Lower lobe of right lung (tissue), 2 donors: ENCODE data around the gene WDR7. TPM values are rescaled to one million over a fixed set of nuclear protein-coding genes. Genes with fewer than 3 reads are reported as not detected.

Source experiments
- ATAC-seq, 2 donors: fragments of 200-7000 bp; cut with Tn5 transposase; one replicate each; pipeline ENCODE4 v1.9.1; 2020 to 2022; ENCODE audit warnings: mild to moderate bottlenecking in 2 of 2, moderate library complexity in 2 of 2
- DNase-seq: peaks from one replicate; pipeline ENCODE4 v3.0.0-alpha.2; 2020
- H3K27ac ChIP-seq: fragments of 200-600 bp; one replicate; pipeline ENCODE4 v1.8.0; 2022
- H3K27me3 ChIP-seq: fragments of 200-600 bp; one replicate; pipeline ENCODE4 v1.8.0; 2022; ENCODE audit warnings: low read depth
- H3K36me3 ChIP-seq: fragments of 200-600 bp; one replicate; pipeline ENCODE4 v1.8.0; 2022; ENCODE audit warnings: mild to moderate bottlenecking
- H3K4me1 ChIP-seq: fragments of 200-600 bp; one replicate; pipeline ENCODE4 v1.8.0; 2022
- H3K4me3 ChIP-seq: fragments of 200-600 bp; one replicate; pipeline ENCODE4 v1.8.0; 2022; ENCODE audit warnings: mild to moderate bottlenecking
- H3K9me3 ChIP-seq: fragments of 200-600 bp; one replicate; pipeline ENCODE4 v1.8.0; 2022
- CTCF ChIP-seq: fragments of 200-600 bp; IDR thresholded peaks from one replicate; pipeline ENCODE4 v1.8.0; 2022; ENCODE audit warnings: antibody characterized with exemption, mild to moderate bottlenecking
- intact Hi-C: fragments of 100-400 bp; cut with DNase I; formaldehyde crosslinking; loops from one replicate; pipeline ENCODE4 v1.11.0; 2022
- total RNA-seq: library from RNA; stranded (reverse); fragmentation: NEBNext Ultra II Directional; extraction: Animal tissue kit (Norgen Biotek cat#: 25700); gene quantifications from one replicate; pipeline ENCODE4 v1.2.1, GENCODE V29; 2021
- donor health status: DM: no; HTN: yes; CAD: no; lungs with severe emphysema.

Gene WDR7
- total RNA-seq, 1 donor from 2014 or later, result 29.1 TPM

- DNase-seq, result no peak
- Histone ChIP-seq H3K4me3 (no peak overlapping the region), H3K9me3 (no peaks in the 10 kb centered on the region), H3K4me1 (no peaks in the 10 kb centered on the region), H3K36me3 (no peaks in the 10 kb centered on the region), H3K27me3 (no peaks in the 10 kb centered on the region), H3K27ac (no peak overlapping the region)
- no peak for ATAC-seq
- no peak for TF ChIP-seq CTCF
- intact Hi-C loops, result no loop called here
These were observed 251.5 kb downstream of the WDR7 start for GRCh38 chr18:56902653-56903052.

GRCh38 chr18:56903686-56904085 lies 252.5 kb downstream of the WDR7 start:
- H3K27ac ChIP-seq, result no peak overlapping the region
- H3K36me3 ChIP-seq, result no peaks in the 10 kb centered on the region
- H3K4me1 ChIP-seq, result no peaks in the 10 kb centered on the region
- no peak for TF ChIP-seq CTCF
- H3K27me3 ChIP-seq, result no peaks in the 10 kb centered on the region
- H3K9me3 ChIP-seq, result no peaks in the 10 kb centered on the region
- intact Hi-C loops, result no loop called here
- no peak for ATAC-seq
- DNase-seq, result no peak
- H3K4me3 ChIP-seq, result no peak overlapping the region

- Histone ChIP-seq H3K4me1 (no peaks in the 10 kb centered on the region), H3K36me3 (no peaks in the 10 kb centered on the region), H3K9me3 (no peaks in the 10 kb centered on the region), H3K4me3 (no peak overlapping the region), H3K27me3 (no peaks in the 10 kb centered on the region), H3K27ac (no peak overlapping the region)
- DNase-seq (no peak), ATAC-seq (no peak)
- intact Hi-C loops, result no loop called here
- no peak for TF ChIP-seq CTCF
These were observed 256.6 kb downstream of the WDR7 start for GRCh38 chr18:56907771-56908170.

DNA sequence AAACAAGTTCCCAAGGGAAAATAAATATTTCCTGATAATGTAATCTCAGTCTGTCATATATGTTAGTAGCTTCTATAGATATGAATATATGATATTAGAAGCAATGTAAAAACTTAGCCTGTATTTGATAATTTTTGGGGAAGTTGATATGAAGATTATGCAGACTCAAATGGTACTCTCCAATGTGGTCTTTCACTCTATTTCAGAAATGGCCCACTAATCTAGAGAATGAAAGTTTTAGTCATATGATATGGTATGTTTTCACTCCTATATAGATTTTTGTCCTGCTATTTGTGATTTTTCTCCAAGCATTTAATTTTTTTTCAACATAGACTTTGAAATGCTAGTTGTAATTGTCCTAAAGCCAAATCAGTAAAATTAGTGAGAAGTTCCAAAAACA lies 259.1 kb downstream of the WDR7 start:
- TF ChIP-seq CTCF, result no peak
- H3K27ac ChIP-seq, result no peak overlapping the region
- H3K27me3 ChIP-seq, result no peaks in the 10 kb centered on the region

GRCh38 chr18:56910967-56911366 lies 259.8 kb downstream of the WDR7 start:
- no peaks in the 10 kb centered on the region for H3K9me3 ChIP-seq
- DNase-seq (no peak), ATAC-seq (no peak)
- TF ChIP-seq CTCF, result no peak
- no peaks in the 10 kb centered on the region for H3K27me3 ChIP-seq
- no peak overlapping the region for H3K4me3 ChIP-seq
- H3K4me1 ChIP-seq, result no peaks in the 10 kb centered on the region
- intact Hi-C loops, result no loop called here
- H3K27ac ChIP-seq, result no peak overlapping the region
- H3K36me3 ChIP-seq, result no peaks in the 10 kb centered on the region

More for the DNA sequence above, 259.1 kb downstream of the WDR7 start:
- no peaks in the 10 kb centered on the region for H3K4me1 ChIP-seq
- ATAC-seq (no peak), DNase-seq (no peak)
- intact Hi-C loops, result no loop called here
- H3K36me3 ChIP-seq, result no peaks in the 10 kb centered on the region
- no peak overlapping the region for H3K4me3 ChIP-seq
- no peaks in the 10 kb centered on the region for H3K9me3 ChIP-seq

DNA sequence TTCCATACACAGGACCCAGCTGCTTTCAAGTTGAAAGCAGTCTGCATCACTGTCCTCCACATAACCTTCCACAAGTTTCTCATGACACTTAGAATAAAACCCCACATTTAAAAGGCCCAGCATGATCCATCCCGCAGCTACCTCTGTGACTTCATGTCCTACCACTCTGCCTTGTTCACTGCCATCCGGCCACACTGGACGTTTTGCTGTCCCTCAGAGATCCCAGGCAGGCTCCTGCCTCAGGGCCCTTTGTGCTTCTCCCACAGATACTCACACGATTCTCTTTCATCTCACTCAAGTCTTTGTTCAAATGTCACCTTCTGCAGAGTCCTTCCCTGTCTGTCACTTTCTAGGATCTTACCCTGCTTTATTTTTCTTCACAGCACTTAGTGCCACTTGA lies 262.8 kb downstream of the WDR7 start:
- Histone ChIP-seq H3K9me3 (no peaks in the 10 kb centered on the region), H3K36me3 (no peaks in the 10 kb centered on the region), H3K4me3 (no peak overlapping the region), H3K27ac (no peak overlapping the region), H3K4me1 (no peaks in the 10 kb centered on the region), H3K27me3 (no peaks in the 10 kb centered on the region)
- DNase-seq (no peak), ATAC-seq (no peak)
- intact Hi-C loops, result no loop called here
- TF ChIP-seq CTCF, result no peak
